ENCODE results near the gene TMEM154. TPM values are rescaled to one million over a fixed set of nuclear protein-coding genes. Genes with fewer than 3 reads are reported as not detected.
"Not testable (repeated sequence)": the region's sequence is repeated elsewhere in the genome, so short reads cannot be mapped to it uniquely, and the experiment has no call there.

TMEM154 gene
- polyA plus RNA-seq, 1 donor = 0.83 TPM

GRCh38 chr4:152665691-152666395 lies 14.0 kb downstream of the TMEM154 start:
- DNase-seq = no peak

GRCh38 chr4:152664067-152664378 lies 15.8 kb downstream of the TMEM154 start:
- DNase-seq = not testable (repeated sequence)

- DNase-seq = no peak
Observed at GRCh38 chr4:152663203-152664066, 16.4 kb downstream of the TMEM154 start.

GRCh38 chr4:152661649-152662048 lies 18.1 kb downstream of the TMEM154 start:
- DNase-seq = no peak

GRCh38 chr4:152660526-152660925 lies 19.3 kb downstream of the TMEM154 start:
- no peak for DNase-seq

- DNase-seq = no peak
Observed at GRCh38 chr4:152659806-152660205, 20.0 kb downstream of the TMEM154 start.

GRCh38 chr4:152657657-152658056 lies 22.1 kb downstream of the TMEM154 start:
- DNase-seq = no peak

GRCh38 chr4:152655272-152656129 lies 24.3 kb downstream of the TMEM154 start:
- DNase-seq = no peak

- no peak for DNase-seq
Observed at GRCh38 chr4:152652102-152652501, 27.7 kb downstream of the TMEM154 start.

- DNase-seq = no peak
Observed at GRCh38 chr4:152651473-152652060, 28.2 kb downstream of the TMEM154 start.

- no peak for DNase-seq
Observed at GRCh38 chr4:152646221-152646620, 33.6 kb downstream of the TMEM154 start.

GRCh38 chr4:152644130-152644529 lies 35.7 kb downstream of the TMEM154 start:
- no peak for DNase-seq

GRCh38 chr4:152643153-152644035 lies 36.4 kb downstream of the TMEM154 start:
- no peak for DNase-seq

- DNase-seq = no peak
Observed at GRCh38 chr4:152640058-152640921, 39.5 kb downstream of the TMEM154 start.

- no peak for DNase-seq
Observed at GRCh38 chr4:152635851-152636250, 43.9 kb downstream of the TMEM154 start.

GRCh38 chr4:152634110-152634760 lies 45.6 kb downstream of the TMEM154 start:
- DNase-seq = no peak

- no peak for DNase-seq
Observed at GRCh38 chr4:152633118-152633517, 46.7 kb downstream of the TMEM154 start.

GRCh38 chr4:152630324-152630723 lies 49.5 kb downstream of the TMEM154 start:
- no peak for DNase-seq

- DNase-seq = no peak
Observed at GRCh38 chr4:152629908-152630307, 49.9 kb downstream of the TMEM154 start.

- no peak for DNase-seq
Observed at GRCh38 chr4:152628128-152628527, 51.7 kb downstream of the TMEM154 start.
